Measurements from ENCODE around the gene CHRNA3. TPM values are rescaled to one million over a fixed set of nuclear protein-coding genes. Genes with fewer than 3 reads are reported as not detected.

Gene CHRNA3
- total RNA-seq, 3 donors from 2014 or later, result not detected

DNA sequence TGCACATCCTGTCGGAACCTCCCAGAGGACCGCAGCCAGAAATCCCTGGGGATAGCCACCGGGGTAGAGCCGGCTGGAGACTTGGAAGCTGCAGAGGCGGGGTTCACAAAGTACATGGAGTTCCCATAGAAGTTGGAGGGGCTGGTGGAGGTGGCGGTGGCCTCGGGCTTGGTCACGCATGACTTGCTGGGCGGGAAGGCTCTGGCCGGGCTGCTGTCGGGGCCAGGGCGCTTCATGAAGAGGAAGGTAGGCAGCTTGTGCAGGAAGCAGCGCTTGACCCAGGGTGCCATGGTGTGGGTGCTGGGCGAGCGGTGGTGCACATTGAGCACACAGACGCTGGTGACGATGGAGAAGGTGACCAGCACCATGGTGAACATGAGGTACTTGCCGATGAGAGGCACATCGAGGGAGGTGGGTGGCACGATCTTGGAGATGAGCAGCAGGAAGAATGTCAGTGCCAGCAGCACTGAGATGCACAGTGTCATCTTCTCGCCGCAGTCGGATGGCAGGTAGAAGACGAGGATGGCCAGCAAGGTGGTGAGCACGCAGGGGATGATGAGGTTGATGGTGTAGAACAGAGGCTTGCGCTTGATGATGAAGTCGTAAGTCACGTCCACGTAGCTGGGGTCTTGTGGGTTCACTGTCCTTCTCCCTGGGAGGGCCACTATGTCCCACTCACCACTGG lies 8.4 kb upstream of the CHRNA3 start:
- peaks cover 9% of the 10 kb centered on the region for H3K9me3 Mint-ChIP-seq

GRCh38 chr15:78628227-78628626 lies 7.4 kb upstream of the CHRNA3 start:
- Mint-ChIP-seq H3K36me3 (ENCODE audit: insufficient read depth) (no peaks in the 10 kb centered on the region), H3K9me3 (peaks cover 5% of the 10 kb centered on the region), H3K27me3 (ENCODE audit: low read depth) (peaks cover 28% of the 10 kb centered on the region), H3K4me3 (no peak overlapping the region), H3K4me1 (ENCODE audit: low read depth) (no peaks in the 10 kb centered on the region)
- no peak for ATAC-seq
- DNase-seq, result no peak

More for the DNA sequence above, 8.4 kb upstream of the CHRNA3 start:
- H3K4me1 Mint-ChIP-seq (ENCODE audit: low read depth), result no peaks in the 10 kb centered on the region
- ATAC-seq, result no peak
- no peaks in the 10 kb centered on the region for H3K36me3 Mint-ChIP-seq (ENCODE audit: insufficient read depth)
- H3K4me3 Mint-ChIP-seq, result no peak overlapping the region
- no peak for DNase-seq
- peaks cover 25% of the 10 kb centered on the region for H3K27me3 Mint-ChIP-seq (ENCODE audit: low read depth)

DNA sequence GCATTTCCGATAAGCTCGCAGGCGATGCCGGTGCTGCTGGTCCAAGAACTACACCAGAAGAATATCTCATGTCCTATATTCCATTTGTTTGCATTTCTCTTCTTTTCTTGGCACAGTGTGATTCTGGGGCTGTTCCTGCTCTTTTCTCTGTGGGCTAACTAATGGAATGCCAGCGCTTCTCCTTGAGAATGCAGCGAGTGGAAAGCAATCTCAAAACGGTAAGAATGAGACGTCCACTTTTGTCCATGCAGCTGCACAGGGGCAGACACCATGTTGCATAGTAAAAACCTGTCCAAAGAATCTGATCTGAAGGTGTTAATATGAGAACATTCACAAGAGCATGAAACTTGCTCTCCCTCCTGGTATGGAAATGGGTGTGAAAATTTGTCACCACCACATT lies 6.6 kb upstream of the CHRNA3 start:
- Mint-ChIP-seq H3K27me3 (ENCODE audit: low read depth) (peaks cover 29% of the 10 kb centered on the region), H3K36me3 (ENCODE audit: insufficient read depth) (no peaks in the 10 kb centered on the region), H3K4me3 (no peak overlapping the region), H3K9me3 (no peaks in the 10 kb centered on the region), H3K4me1 (ENCODE audit: low read depth) (no peaks in the 10 kb centered on the region)
- DNase-seq (no peak), ATAC-seq (no peak)

- peaks cover 2% of the 10 kb centered on the region for H3K4me1 Mint-ChIP-seq (ENCODE audit: low read depth)
- H3K9me3 Mint-ChIP-seq, result no peaks in the 10 kb centered on the region
- H3K27me3 Mint-ChIP-seq (ENCODE audit: low read depth), result peaks cover 32% of the 10 kb centered on the region
- DNase-seq, result no peak
- no peaks in the 10 kb centered on the region for H3K36me3 Mint-ChIP-seq (ENCODE audit: insufficient read depth)
- H3K4me3 Mint-ChIP-seq, result no peak overlapping the region
- ATAC-seq, result no peak
Measured at GRCh38 chr15:78626381-78626995, 5.7 kb upstream of the CHRNA3 start.

GRCh38 chr15:78625606-78626280 lies 4.9 kb upstream of the CHRNA3 start:
- Mint-ChIP-seq H3K4me1 (ENCODE audit: low read depth) (peaks cover 2% of the 10 kb centered on the region), H3K36me3 (ENCODE audit: insufficient read depth) (no peaks in the 10 kb centered on the region), H3K27me3 (ENCODE audit: low read depth) (peaks cover 35% of the 10 kb centered on the region), H3K4me3 (no peak overlapping the region), H3K9me3 (no peaks in the 10 kb centered on the region)
- ATAC-seq (no peak), DNase-seq (no peak)

DNA sequence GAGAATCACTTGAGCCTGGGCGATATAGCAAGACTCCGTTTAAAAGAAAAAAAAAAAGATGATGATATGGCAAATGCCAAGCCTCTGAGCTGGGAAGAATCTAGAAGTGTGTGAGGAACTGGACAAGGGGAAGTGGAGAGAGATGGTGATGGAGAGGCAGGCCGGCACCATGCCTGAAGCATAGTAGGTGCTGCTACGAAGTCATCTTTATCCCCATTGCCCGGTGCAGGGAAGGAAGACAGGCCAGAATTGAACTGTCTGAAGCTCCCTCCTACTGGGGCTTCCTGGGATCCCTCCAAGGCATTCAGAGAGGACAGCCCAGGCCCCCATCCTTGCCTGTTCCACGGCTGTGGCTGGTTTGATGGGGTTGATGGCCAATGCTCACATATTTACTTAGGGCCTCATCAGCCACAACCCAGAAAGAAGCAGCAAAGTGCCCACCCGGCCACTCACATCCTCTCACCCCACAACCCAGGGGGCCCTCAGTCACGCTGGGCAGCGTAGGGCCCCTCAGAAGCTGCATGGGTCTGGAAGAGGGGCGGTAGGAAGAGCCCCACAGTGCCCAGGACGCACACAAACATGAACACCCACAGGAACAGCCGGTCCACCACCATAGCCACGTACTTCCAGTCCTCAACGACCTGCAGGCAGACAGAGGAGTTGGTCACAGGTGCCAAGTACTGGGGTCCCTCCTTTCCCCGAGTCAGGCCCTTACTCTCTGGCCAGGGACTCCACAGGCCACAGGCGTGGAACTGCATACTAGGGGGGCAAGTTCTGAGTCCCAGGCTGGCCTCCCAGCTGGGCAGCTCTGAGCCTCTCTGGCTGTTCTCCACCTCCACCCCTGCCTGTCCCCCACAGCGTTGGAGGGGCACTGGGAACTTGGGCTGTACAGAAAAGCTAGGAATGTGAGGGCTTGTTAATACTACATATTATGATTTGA lies 4.1 kb upstream of the CHRNA3 start:
- Mint-ChIP-seq H3K27me3 (ENCODE audit: low read depth) (peaks cover 37% of the 10 kb centered on the region), H3K4me1 (ENCODE audit: low read depth) (peaks cover 2% of the 10 kb centered on the region), H3K36me3 (ENCODE audit: insufficient read depth) (no peaks in the 10 kb centered on the region), H3K4me3 (no peak overlapping the region), H3K9me3 (no peaks in the 10 kb centered on the region)
- no peak for ATAC-seq
- DNase-seq, result no peak

GRCh38 chr15:78623786-78624497 lies 3.1 kb upstream of the CHRNA3 start:
- no peak for DNase-seq
- Mint-ChIP-seq H3K36me3 (ENCODE audit: insufficient read depth) (no peaks in the 10 kb centered on the region), H3K4me1 (ENCODE audit: low read depth) (peaks cover 5% of the 10 kb centered on the region), H3K27me3 (ENCODE audit: low read depth) (peaks cover 47% of the 10 kb centered on the region), H3K9me3 (no peaks in the 10 kb centered on the region), H3K4me3 (no peak overlapping the region)
- no peak for ATAC-seq

DNA sequence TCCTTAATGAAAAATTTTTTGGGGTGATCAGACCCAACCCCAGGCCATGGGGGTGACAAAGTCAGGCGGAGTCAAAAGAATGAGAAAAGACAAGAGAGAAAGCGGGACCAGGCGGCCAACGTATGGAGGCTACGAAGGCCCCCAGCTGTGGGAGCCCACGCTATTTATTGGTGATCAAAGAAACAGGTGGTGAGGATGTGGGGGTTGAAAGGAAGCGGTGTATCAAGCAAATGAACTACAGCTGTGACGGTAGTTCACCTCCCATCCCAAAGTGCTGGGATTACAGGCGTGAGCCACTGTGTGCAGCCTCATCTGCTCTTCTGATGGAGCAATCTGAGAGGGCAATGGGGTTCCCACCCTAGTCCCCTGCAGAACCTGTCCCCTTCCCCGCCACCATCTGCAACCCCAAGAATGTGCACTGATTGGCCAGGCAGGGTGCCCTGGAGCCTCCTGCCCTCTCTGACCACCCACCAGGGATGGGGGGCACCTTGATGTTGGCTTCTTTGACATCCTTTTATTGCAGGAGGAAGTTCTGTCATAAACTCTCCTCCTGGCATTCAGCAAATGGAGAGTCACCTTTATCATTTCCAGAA lies 1.1 kb upstream of the CHRNA3 start:
- ATAC-seq, result no peak

GRCh38 chr15:78620021-78620526 lies 722 bp downstream of the CHRNA3 start:
- ATAC-seq (peak; percentile 24 to 28), DNase-seq (no peak)
- Mint-ChIP-seq H3K27me3 (ENCODE audit: low read depth) (peaks cover 46% of the 10 kb centered on the region), H3K36me3 (ENCODE audit: insufficient read depth) (no peaks in the 10 kb centered on the region), H3K9me3 (no peaks in the 10 kb centered on the region), H3K4me1 (ENCODE audit: low read depth) (peaks cover 10% of the 10 kb centered on the region), H3K4me3 (no peak overlapping the region)

More for the DNA sequence above, 1.1 kb upstream of the CHRNA3 start:
- no peak for DNase-seq
- H3K27me3 Mint-ChIP-seq (ENCODE audit: low read depth), result peaks cover 52% of the 10 kb centered on the region
- H3K4me3 Mint-ChIP-seq, result no peak overlapping the region
- H3K36me3 Mint-ChIP-seq (ENCODE audit: insufficient read depth), result no peaks in the 10 kb centered on the region
- H3K4me1 Mint-ChIP-seq (ENCODE audit: low read depth), result peaks cover 10% of the 10 kb centered on the region
- no peaks in the 10 kb centered on the region for H3K9me3 Mint-ChIP-seq

GRCh38 chr15:78619022-78619950 lies 1.5 kb downstream of the CHRNA3 start:
- H3K4me3 Mint-ChIP-seq, result no peak overlapping the region
- H3K36me3 Mint-ChIP-seq (ENCODE audit: insufficient read depth), result no peaks in the 10 kb centered on the region
- H3K9me3 Mint-ChIP-seq, result no peaks in the 10 kb centered on the region
- DNase-seq (no peak), ATAC-seq (no peak)
- peaks cover 43% of the 10 kb centered on the region for H3K27me3 Mint-ChIP-seq (ENCODE audit: low read depth)
- peaks cover 10% of the 10 kb centered on the region for H3K4me1 Mint-ChIP-seq (ENCODE audit: low read depth)

DNA sequence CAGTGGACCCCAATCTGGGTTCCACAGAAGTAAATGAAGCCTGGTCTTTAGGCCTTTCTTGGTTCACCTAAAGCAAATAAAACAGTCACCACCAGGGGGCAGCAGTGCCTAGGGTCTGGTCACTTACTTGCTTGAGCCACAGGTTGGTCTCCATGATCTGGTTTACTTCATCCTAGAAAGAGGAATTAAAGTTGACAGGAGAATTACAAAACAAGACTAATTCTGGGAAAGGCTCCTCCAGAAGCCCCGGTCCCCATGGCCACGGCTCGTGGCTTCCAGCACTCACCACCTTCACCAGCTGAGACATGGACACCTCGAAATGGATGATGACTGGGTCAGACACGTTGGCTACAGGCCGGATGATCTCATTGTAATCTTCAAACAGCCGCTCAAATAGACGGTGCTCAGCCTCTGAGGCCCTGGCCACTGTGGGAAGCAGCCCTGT lies 2.3 kb downstream of the CHRNA3 start:
- DNase-seq (peak; percentile 78), ATAC-seq (peak; percentile 37 to 44)
- no peaks in the 10 kb centered on the region for H3K36me3 Mint-ChIP-seq (ENCODE audit: insufficient read depth)
- H3K27me3 Mint-ChIP-seq (ENCODE audit: low read depth), result peaks cover 38% of the 10 kb centered on the region
- H3K9me3 Mint-ChIP-seq, result no peaks in the 10 kb centered on the region
- peaks cover 10% of the 10 kb centered on the region for H3K4me1 Mint-ChIP-seq (ENCODE audit: low read depth)
- no peak overlapping the region for H3K4me3 Mint-ChIP-seq

GRCh38 chr15:78618064-78618463 lies 2.7 kb downstream of the CHRNA3 start:
- ATAC-seq (no peak), DNase-seq (no peak)
- Mint-ChIP-seq H3K36me3 (ENCODE audit: insufficient read depth) (no peaks in the 10 kb centered on the region), H3K4me3 (no peak overlapping the region), H3K4me1 (ENCODE audit: low read depth) (peaks cover 10% of the 10 kb centered on the region), H3K9me3 (no peaks in the 10 kb centered on the region), H3K27me3 (ENCODE audit: low read depth) (peaks cover 35% of the 10 kb centered on the region)
